Right ventricle myocardium superior (tissue), 1 donor: ENCODE results near the gene GPRIN2. TPM values are rescaled to one million over a fixed set of nuclear protein-coding genes. Genes with fewer than 3 reads are reported as not detected.
A peak's percentile ranks its signal among the peaks of the same experiment; 100 is the strongest.
"Not testable (repeated sequence)": the region's sequence is repeated elsewhere in the genome, so short reads cannot be mapped to it uniquely, and the experiment has no call there.

Source experiments
- ATAC-seq: fragments of 200-7000 bp; cut with Tn5 transposase; one replicate; pipeline ENCODE4 v1.9.1; 2020; ENCODE audit warnings: mild to moderate bottlenecking; ENCODE audit not compliant: poor library complexity
- DNase-seq: peaks from one replicate; pipeline ENCODE4 v3.0.0-alpha.2; 2020
- intact Hi-C: fragments of 100-400 bp; cut with DNase I; formaldehyde crosslinking; loops from one replicate; pipeline ENCODE4 v1.11.2; 2022
- long read RNA-seq: library from polyadenylated mRNA; unstranded; transcript quantifications from one replicate; pipeline ENCODE4 v2.0.0, GENCODE V29; 2021
- total RNA-seq: library from RNA; stranded (reverse); fragmentation: NEBNext Ultra II Directional; extraction: Animal tissue kit (Norgen Biotek cat#: 25700); gene quantifications from one replicate; pipeline ENCODE4 v1.2.1, GENCODE V29; 2021
- donor health status: DM: no; HTN: yes; CAD: no; lungs with severe emphysema.

Gene GPRIN2
- total RNA-seq: not detected
- long read RNA-seq: 0 reads

- DNase-seq (peak; percentile 47), ATAC-seq (peak; percentile 4)
- intact Hi-C loops: no loop called here
These were observed at the start of gene GPRIN2 for GRCh38 chr10:46556515-46557318. Gene GPRIN2, minus strand, starts transcription at chr10:46556658. Its CDS starts 5,922 bp downstream, at chr10:46550736.

GRCh38 chr10:46600516-46600915 lies 44.1 kb upstream of the GPRIN2 start:
- intact Hi-C loops, DNase-seq, ATAC-seq: not testable (repeated sequence)

- intact Hi-C loops: not testable (repeated sequence)
- ATAC-seq: peak; percentile 95
- peak; percentile 55 for DNase-seq
These were observed 41.3 kb upstream of the GPRIN2 start for GRCh38 chr10:46597616-46598246.

GRCh38 chr10:46596570-46596969 lies 40.1 kb upstream of the GPRIN2 start:
- DNase-seq: peak; percentile 57
- intact Hi-C loops: not testable (repeated sequence)
- ATAC-seq: peak; percentile 21

DNA sequence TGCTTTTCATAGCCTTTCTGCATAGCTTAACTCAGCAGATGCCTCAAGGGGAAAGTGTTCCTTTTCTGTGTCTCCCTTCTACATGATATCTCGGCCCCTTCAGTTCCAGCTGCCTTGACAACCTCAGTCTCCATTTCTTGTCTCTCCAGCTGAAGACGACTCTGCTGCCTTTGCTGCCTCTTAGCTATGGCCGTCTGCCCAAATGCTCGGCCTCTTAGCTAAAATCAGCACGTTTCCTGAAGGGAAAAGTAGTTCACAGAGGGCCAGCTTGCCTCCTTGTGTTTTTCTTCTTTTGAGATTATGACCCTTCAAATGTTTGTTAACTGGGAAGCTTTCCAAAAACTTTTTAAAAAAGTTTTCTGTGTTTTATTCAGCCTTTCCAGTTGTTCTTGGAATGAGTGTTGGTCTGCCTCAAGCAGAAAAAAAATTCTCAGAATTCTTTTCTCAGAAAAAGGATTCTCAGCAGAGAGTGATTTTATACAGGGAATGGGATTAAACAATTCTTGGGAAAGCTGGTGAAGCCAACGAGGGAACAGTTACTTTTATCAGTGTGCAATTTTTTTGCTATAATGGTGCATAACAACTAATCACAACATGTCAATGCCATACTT lies 38.1 kb upstream of the GPRIN2 start:
- ATAC-seq (peak; percentile 57), DNase-seq (peak; percentile 22)
- intact Hi-C loops: not testable (repeated sequence)

- ATAC-seq, DNase-seq, intact Hi-C loops: not testable (repeated sequence)
These were observed 36.8 kb upstream of the GPRIN2 start for GRCh38 chr10:46593307-46593706.

GRCh38 chr10:46591053-46591452 lies 34.6 kb upstream of the GPRIN2 start:
- ATAC-seq, intact Hi-C loops, DNase-seq: not testable (repeated sequence)

DNA sequence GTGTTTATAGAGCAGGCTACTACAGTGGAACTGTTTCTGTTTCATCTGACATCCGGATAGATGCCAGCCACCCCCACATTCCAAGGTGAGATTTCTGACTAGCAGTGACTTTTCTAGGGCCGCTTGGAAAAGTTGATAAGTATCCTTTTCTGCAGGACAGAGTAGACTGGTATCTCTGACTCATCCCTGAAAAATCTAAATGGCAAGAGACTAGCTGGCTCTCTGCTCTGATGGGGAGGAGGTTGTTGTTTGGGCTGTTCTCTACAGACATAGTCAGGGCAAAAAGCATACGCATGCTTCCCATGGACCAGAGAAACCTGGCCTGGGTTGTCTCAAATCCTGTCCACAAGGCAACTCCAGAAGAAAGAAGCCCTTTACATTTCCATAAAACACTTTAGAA lies 33.1 kb upstream of the GPRIN2 start:
- DNase-seq, intact Hi-C loops, ATAC-seq: not testable (repeated sequence)

GRCh38 chr10:46588221-46588620 lies 31.8 kb upstream of the GPRIN2 start:
- DNase-seq, ATAC-seq: not testable (repeated sequence)

DNA sequence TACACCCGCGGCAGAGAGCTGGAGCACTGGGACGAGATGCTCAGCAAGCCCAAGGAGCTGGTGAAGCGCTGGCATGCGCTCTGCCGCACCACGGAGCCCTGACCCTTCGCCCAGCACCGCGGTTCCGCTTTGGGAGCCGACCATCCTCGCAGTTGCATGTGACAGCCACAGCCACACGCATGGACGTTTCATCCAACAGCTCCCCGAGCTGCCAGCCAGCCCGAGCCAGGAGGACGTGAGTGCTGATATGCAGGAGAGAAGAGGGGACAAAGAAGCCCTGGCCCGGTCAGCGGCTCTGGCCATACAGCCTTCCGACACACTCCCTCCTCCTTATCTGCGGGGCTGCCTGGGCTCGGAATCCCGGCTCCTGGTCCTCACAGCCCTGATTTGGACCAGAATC lies 31.1 kb upstream of the GPRIN2 start:
- peak; percentile 75 for ATAC-seq
- intact Hi-C loops, DNase-seq: not testable (repeated sequence)

More at GRCh38 chr10:46588221-46588620, 31.8 kb upstream of the GPRIN2 start:
- intact Hi-C loops: not testable (repeated sequence)

DNA sequence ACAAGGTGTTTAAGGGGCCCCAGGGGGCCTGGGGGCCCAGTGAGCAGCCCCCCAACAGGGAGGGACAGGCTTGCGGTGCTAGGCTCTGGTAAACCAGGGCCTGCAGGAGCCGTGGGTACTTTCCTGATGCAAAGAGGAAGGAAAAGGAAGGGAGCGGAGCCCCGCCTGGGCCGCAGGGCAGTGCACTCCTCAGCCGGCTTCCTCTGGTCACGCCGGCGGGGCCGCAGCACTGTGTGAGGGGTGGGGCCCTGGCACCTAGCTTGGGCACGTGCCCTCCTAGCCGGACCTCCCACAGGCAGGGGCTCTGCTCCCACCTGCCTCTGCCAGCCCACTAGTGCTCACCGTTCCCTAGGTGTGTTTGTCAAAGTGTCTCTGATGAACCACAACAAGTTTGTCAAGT lies 28.8 kb upstream of the GPRIN2 start:
- intact Hi-C loops, DNase-seq: not testable (repeated sequence)
- ATAC-seq: peak; percentile 18

DNA sequence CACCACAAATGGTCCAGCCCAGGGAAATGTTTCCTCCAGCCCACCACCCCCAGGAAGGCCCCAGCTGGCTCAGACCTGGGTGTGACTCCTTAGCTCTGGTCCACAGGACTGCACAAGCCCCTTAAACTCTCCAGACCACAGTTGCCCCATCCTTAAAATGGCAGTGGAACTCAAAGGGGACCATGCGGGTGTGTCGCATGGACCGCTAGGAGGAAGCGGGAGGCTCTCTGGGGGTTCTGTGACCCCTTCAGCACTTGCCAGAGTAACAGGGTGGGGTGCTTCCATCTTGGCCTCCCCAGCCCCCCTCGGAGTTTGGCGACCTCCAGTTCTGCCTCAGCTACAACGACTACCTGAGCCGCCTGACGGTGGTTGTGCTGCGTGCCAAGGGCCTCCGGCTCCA lies 27.7 kb upstream of the GPRIN2 start:
- intact Hi-C loops, DNase-seq, ATAC-seq: not testable (repeated sequence)

- not testable (repeated sequence) for DNase-seq, ATAC-seq
These were observed 26.1 kb upstream of the GPRIN2 start for GRCh38 chr10:46582568-46582967.

GRCh38 chr10:46581997-46582396 lies 25.5 kb upstream of the GPRIN2 start:
- ATAC-seq, DNase-seq, intact Hi-C loops: not testable (repeated sequence)

More at GRCh38 chr10:46582568-46582967, 26.1 kb upstream of the GPRIN2 start:
- intact Hi-C loops: not testable (repeated sequence)

GRCh38 chr10:46579378-46579777 lies 22.9 kb upstream of the GPRIN2 start:
- ATAC-seq, DNase-seq, intact Hi-C loops: not testable (repeated sequence)

GRCh38 chr10:46578474-46579178 lies 22.2 kb upstream of the GPRIN2 start, which contains the start of gene SYT15:
Gene SYT15, plus strand, starts transcription at chr10:46579128. Its CDS starts 41 bp downstream, at chr10:46579169.
- intact Hi-C loops, DNase-seq: not testable (repeated sequence)
- peak; percentile 38 for ATAC-seq

- ATAC-seq, intact Hi-C loops, DNase-seq: not testable (repeated sequence)
These were observed 21.4 kb upstream of the GPRIN2 start for GRCh38 chr10:46577624-46578473.
